T-helper 2 cell treated with Interferon-gamma antibody and Interleukin-4, amounts not matched to agents 5 μg/mL and 100 μg/mL, for 36 hours (primary cell): ENCODE measurements around the gene RELN.

Experiments
- DNase-seq: peaks from one replicate; pipeline ENCODE4 v3.0.0; 2021; ENCODE audit warnings: low spot score
- H3K27ac Mint-ChIP-seq: one replicate; pipeline ENCODE4 v1.8.0; 2021; ENCODE audit warnings: mild to moderate bottlenecking, mixed read lengths
- H3K27me3 Mint-ChIP-seq: one replicate; pipeline ENCODE4 v1.8.0; 2021; ENCODE audit warnings: low read depth, mixed read lengths
- H3K36me3 Mint-ChIP-seq: one replicate; pipeline ENCODE4 v1.8.0; 2021; ENCODE audit warnings: low read depth, mixed read lengths
- H3K4me1 Mint-ChIP-seq: one replicate; pipeline ENCODE4 v1.8.0; 2021; ENCODE audit warnings: low read depth, mixed read lengths
- H3K4me3 Mint-ChIP-seq: one replicate; pipeline ENCODE4 v1.8.0; 2022; ENCODE audit warnings: mild to moderate bottlenecking, moderate library complexity, mixed read lengths
- H3K9me3 Mint-ChIP-seq: one replicate; pipeline ENCODE4 v1.8.0; 2021; ENCODE audit warnings: mixed read lengths

RELN gene

DNA sequence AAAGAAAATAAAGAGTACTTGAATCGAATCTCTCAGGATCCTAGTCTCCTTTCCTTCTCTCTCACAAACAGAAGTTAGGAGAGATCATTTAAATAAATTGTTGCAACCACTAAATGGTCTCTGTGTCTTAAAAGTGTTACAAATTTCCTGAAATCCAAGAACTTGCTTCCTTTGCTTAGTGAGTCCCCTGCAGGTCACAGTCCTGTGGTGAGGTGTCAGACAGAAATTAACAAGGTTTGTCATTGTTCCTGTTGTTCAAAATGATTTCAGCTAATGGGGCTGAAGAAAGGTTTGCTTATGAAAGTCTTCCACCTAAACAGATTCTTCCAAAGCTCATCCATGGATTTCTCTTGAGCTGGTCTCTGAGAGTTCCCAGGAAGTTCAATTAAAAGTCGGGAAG is 391.9 kb downstream of the RELN start:
- no peak overlapping the region for H3K27ac Mint-ChIP-seq
- H3K36me3 Mint-ChIP-seq = no peaks in the 10 kb centered on the region

GRCh38 chr7:103594186-103594585 is 395.3 kb downstream of the RELN start:
- Mint-ChIP-seq H3K27me3 (peaks cover 3% of the 10 kb centered on the region), H3K4me3 (no peak overlapping the region), H3K36me3 (no peaks in the 10 kb centered on the region), H3K9me3 (no peaks in the 10 kb centered on the region), H3K4me1 (no peaks in the 10 kb centered on the region), H3K27ac (no peak overlapping the region)
- DNase-seq = no peak

More for the DNA sequence above, 391.9 kb downstream of the RELN start:
- Mint-ChIP-seq H3K27me3 (peaks cover 3% of the 10 kb centered on the region), H3K9me3 (no peaks in the 10 kb centered on the region), H3K4me1 (no peaks in the 10 kb centered on the region), H3K4me3 (no peak overlapping the region)
- no peak for DNase-seq

DNA sequence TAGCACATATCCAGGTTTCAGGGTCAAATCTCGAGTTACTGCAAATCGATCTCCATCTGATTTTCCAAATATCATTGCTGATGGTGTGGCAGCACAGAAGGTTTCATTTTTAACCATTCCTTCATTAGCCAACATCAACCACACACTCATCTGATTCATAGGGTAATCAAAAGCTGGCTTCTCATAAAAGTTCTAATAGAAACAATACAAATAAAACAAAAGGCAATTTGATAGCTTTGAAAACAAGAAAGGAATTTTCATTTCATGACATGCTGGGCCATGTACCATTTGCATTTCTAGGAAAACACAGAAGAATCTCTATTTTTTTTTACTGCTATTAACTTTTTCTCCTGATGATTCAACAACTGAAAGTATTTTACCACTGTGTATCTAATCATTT is 395.8 kb downstream of the RELN start:
- no peaks in the 10 kb centered on the region for H3K36me3 Mint-ChIP-seq
- no peak overlapping the region for H3K4me3 Mint-ChIP-seq

GRCh38 chr7:103592844-103593243 is 396.6 kb downstream of the RELN start:
- no peak for DNase-seq
- Mint-ChIP-seq H3K27ac (no peak overlapping the region), H3K4me1 (no peaks in the 10 kb centered on the region), H3K4me3 (no peak overlapping the region), H3K9me3 (no peaks in the 10 kb centered on the region), H3K27me3 (peaks cover 3% of the 10 kb centered on the region), H3K36me3 (no peaks in the 10 kb centered on the region)

More for the DNA sequence above, 395.8 kb downstream of the RELN start:
- H3K9me3 Mint-ChIP-seq = no peaks in the 10 kb centered on the region
- H3K4me1 Mint-ChIP-seq = no peaks in the 10 kb centered on the region
- DNase-seq = no peak
- H3K27ac Mint-ChIP-seq = no peak overlapping the region
- peaks cover 3% of the 10 kb centered on the region for H3K27me3 Mint-ChIP-seq

GRCh38 chr7:103592187-103592586 is 397.3 kb downstream of the RELN start:
- Mint-ChIP-seq H3K27ac (no peak overlapping the region), H3K4me3 (no peak overlapping the region), H3K27me3 (peaks cover 2% of the 10 kb centered on the region), H3K4me1 (no peaks in the 10 kb centered on the region), H3K36me3 (no peaks in the 10 kb centered on the region), H3K9me3 (no peaks in the 10 kb centered on the region)
- no peak for DNase-seq

GRCh38 chr7:103580031-103580430 is 409.4 kb downstream of the RELN start:
- peaks cover 6% of the 10 kb centered on the region for H3K27me3 Mint-ChIP-seq
- H3K27ac Mint-ChIP-seq = no peak overlapping the region
- H3K9me3 Mint-ChIP-seq = no peaks in the 10 kb centered on the region
- H3K36me3 Mint-ChIP-seq = no peaks in the 10 kb centered on the region
- no peaks in the 10 kb centered on the region for H3K4me1 Mint-ChIP-seq
- H3K4me3 Mint-ChIP-seq = no peak overlapping the region
- DNase-seq = no peak

GRCh38 chr7:103577059-103577458 is 412.4 kb downstream of the RELN start:
- Mint-ChIP-seq H3K4me1 (no peaks in the 10 kb centered on the region), H3K27ac (no peak overlapping the region), H3K36me3 (no peaks in the 10 kb centered on the region), H3K27me3 (peaks cover 6% of the 10 kb centered on the region), H3K4me3 (no peak overlapping the region), H3K9me3 (no peaks in the 10 kb centered on the region)
- no peak for DNase-seq

GRCh38 chr7:103576641-103577040 is 412.8 kb downstream of the RELN start:
- Mint-ChIP-seq H3K27ac (no peak overlapping the region), H3K4me3 (no peak overlapping the region), H3K4me1 (no peaks in the 10 kb centered on the region), H3K27me3 (peaks cover 6% of the 10 kb centered on the region), H3K9me3 (no peaks in the 10 kb centered on the region), H3K36me3 (no peaks in the 10 kb centered on the region)
- no peak for DNase-seq

- Mint-ChIP-seq H3K4me3 (no peak overlapping the region), H3K9me3 (no peaks in the 10 kb centered on the region), H3K27ac (no peak overlapping the region), H3K4me1 (no peaks in the 10 kb centered on the region), H3K27me3 (peaks cover 10% of the 10 kb centered on the region), H3K36me3 (no peaks in the 10 kb centered on the region)
- no peak for DNase-seq
Measured at GRCh38 chr7:103574576-103574975, 414.9 kb downstream of the RELN start.

GRCh38 chr7:103573479-103574058 is 415.9 kb downstream of the RELN start:
- Mint-ChIP-seq H3K4me3 (no peak overlapping the region), H3K36me3 (no peaks in the 10 kb centered on the region), H3K27ac (no peak overlapping the region), H3K4me1 (no peaks in the 10 kb centered on the region), H3K9me3 (no peaks in the 10 kb centered on the region), H3K27me3 (peaks cover 17% of the 10 kb centered on the region)
- no peak for DNase-seq

- H3K9me3 Mint-ChIP-seq = no peaks in the 10 kb centered on the region
- peaks cover 13% of the 10 kb centered on the region for H3K27me3 Mint-ChIP-seq
- no peaks in the 10 kb centered on the region for H3K36me3 Mint-ChIP-seq
- H3K27ac Mint-ChIP-seq = no peak overlapping the region
- DNase-seq = no peak
- H3K4me3 Mint-ChIP-seq = no peak overlapping the region
- H3K4me1 Mint-ChIP-seq = no peaks in the 10 kb centered on the region
Measured at GRCh38 chr7:103571586-103571985, 417.9 kb downstream of the RELN start.

- no peak overlapping the region for H3K4me3 Mint-ChIP-seq
- no peak overlapping the region for H3K27ac Mint-ChIP-seq
- no peaks in the 10 kb centered on the region for H3K9me3 Mint-ChIP-seq
- no peak for DNase-seq
- peaks cover 11% of the 10 kb centered on the region for H3K27me3 Mint-ChIP-seq
- no peaks in the 10 kb centered on the region for H3K4me1 Mint-ChIP-seq
- H3K36me3 Mint-ChIP-seq = no peaks in the 10 kb centered on the region
Measured at GRCh38 chr7:103569621-103570305, 419.7 kb downstream of the RELN start.

DNA sequence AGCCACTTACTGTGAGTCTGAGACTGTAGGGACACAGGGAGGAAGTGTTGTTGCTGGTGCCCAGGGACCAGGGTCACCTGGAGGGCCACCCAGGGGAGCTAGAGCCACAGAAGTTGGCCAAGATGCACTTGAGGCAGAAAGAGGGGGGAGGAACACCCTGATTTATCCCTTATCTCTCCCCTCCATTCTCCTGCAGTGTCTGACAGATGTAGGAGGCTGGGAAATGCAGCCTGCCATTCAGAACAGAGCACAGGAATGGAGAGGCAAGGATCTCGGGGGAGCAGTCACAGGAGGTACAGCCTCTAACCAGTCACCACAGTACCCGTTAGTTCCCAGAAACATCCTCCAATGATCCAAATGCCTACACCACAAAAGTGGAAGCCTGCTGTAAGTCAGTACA is 425.0 kb downstream of the RELN start:
- H3K9me3 Mint-ChIP-seq = no peaks in the 10 kb centered on the region
- H3K36me3 Mint-ChIP-seq = no peaks in the 10 kb centered on the region
- no peak overlapping the region for H3K27ac Mint-ChIP-seq
- H3K4me1 Mint-ChIP-seq = no peaks in the 10 kb centered on the region
- DNase-seq = no peak
- H3K27me3 Mint-ChIP-seq = peaks cover 5% of the 10 kb centered on the region
- no peak overlapping the region for H3K4me3 Mint-ChIP-seq

- Mint-ChIP-seq H3K27ac (no peak overlapping the region), H3K36me3 (no peaks in the 10 kb centered on the region), H3K27me3 (peaks cover 2% of the 10 kb centered on the region), H3K4me3 (no peak overlapping the region), H3K4me1 (no peaks in the 10 kb centered on the region), H3K9me3 (no peaks in the 10 kb centered on the region)
- DNase-seq = no peak
Measured at GRCh38 chr7:103560136-103560535, 429.3 kb downstream of the RELN start.

DNA sequence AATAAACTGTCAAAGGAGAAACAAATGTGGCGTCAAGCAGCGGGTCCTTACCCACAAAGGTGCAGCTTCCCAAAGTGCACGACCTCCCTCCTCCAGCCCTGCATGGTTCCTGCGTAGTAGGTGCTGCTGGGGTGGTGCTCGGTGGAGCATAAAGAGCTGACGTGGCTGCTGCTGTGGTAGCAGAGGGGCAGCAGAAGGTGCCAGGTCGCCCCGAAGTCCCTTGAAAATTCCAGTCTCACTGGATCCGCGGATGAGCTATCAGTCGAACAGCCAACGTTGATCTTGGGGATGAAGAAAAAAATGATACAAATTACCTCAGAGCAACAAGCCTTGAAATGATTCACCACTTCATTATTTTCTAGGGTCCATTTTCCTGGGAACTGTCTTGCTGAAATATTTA is 438.4 kb downstream of the RELN start:
- no peak for DNase-seq

More for the DNA sequence above, 438.4 kb downstream of the RELN start:
- no peak overlapping the region for H3K27ac Mint-ChIP-seq
- H3K27me3 Mint-ChIP-seq = no peaks in the 10 kb centered on the region
- no peaks in the 10 kb centered on the region for H3K9me3 Mint-ChIP-seq
- no peaks in the 10 kb centered on the region for H3K4me1 Mint-ChIP-seq
- H3K36me3 Mint-ChIP-seq = no peaks in the 10 kb centered on the region
- H3K4me3 Mint-ChIP-seq = no peak overlapping the region
